Osteocyte (in vitro differentiated cells): ENCODE measurements around the gene FLT3. TPM values are rescaled to one million over a fixed set of nuclear protein-coding genes. Genes with fewer than 3 reads are reported as not detected.

Experiments
- DNase-seq: peaks from one replicate; pipeline ENCODE4 v3.0.0; 2021; ENCODE audit warnings: mixed read lengths; ENCODE audit not compliant: unreplicated experiment; ENCODE audit errors: extremely low spot score
- H3K27ac Mint-ChIP-seq: one replicate; pipeline ENCODE4 v1.8.0; 2021; ENCODE audit warnings: mild to moderate bottlenecking, mixed read lengths; ENCODE audit not compliant: unreplicated experiment
- H3K27me3 Mint-ChIP-seq: one replicate; pipeline ENCODE4 v1.8.0; 2021; ENCODE audit warnings: mixed read lengths; ENCODE audit not compliant: unreplicated experiment
- H3K36me3 Mint-ChIP-seq: one replicate; pipeline ENCODE4 v1.8.0; 2021; ENCODE audit warnings: mixed read lengths; ENCODE audit not compliant: unreplicated experiment
- H3K4me1 Mint-ChIP-seq: one replicate; pipeline ENCODE4 v1.8.0; 2021; ENCODE audit warnings: mixed read lengths; ENCODE audit not compliant: unreplicated experiment
- H3K4me3 Mint-ChIP-seq: one replicate; pipeline ENCODE4 v1.8.0; 2021; ENCODE audit warnings: mild to moderate bottlenecking, moderate library complexity, mixed read lengths; ENCODE audit not compliant: unreplicated experiment
- H3K9me3 Mint-ChIP-seq: one replicate; pipeline ENCODE4 v1.8.0; 2021; ENCODE audit warnings: mixed read lengths; ENCODE audit not compliant: unreplicated experiment
- total RNA-seq: library from RNA; stranded (reverse); gene quantifications from 2 replicates; pipeline ENCODE4 v1.2.1, GENCODE V29; 2021
- TF ChIP-seq, protein P1 (sequence below): fragments of 200-600 bp; sonication (generic); IDR thresholded peaks from 2 replicates; pipeline ENCODE4 v1.5.0; 2021; ENCODE audit warnings: antibody characterized with exemption, mild to moderate bottlenecking, moderate library complexity

FLT3 gene
- total RNA-seq, 1 donor from 2014 or later, result not detected

GRCh38 chr13:28046981-28047380, 53.4 kb downstream of the FLT3 start:
- Mint-ChIP-seq H3K4me3 (no peak overlapping the region), H3K36me3 (no peaks in the 10 kb centered on the region), H3K9me3 (no peaks in the 10 kb centered on the region), H3K27ac (no peak overlapping the region), H3K4me1 (no peaks in the 10 kb centered on the region), H3K27me3 (peaks cover 33% of the 10 kb centered on the region)
- TF ChIP-seq, protein P1, sequence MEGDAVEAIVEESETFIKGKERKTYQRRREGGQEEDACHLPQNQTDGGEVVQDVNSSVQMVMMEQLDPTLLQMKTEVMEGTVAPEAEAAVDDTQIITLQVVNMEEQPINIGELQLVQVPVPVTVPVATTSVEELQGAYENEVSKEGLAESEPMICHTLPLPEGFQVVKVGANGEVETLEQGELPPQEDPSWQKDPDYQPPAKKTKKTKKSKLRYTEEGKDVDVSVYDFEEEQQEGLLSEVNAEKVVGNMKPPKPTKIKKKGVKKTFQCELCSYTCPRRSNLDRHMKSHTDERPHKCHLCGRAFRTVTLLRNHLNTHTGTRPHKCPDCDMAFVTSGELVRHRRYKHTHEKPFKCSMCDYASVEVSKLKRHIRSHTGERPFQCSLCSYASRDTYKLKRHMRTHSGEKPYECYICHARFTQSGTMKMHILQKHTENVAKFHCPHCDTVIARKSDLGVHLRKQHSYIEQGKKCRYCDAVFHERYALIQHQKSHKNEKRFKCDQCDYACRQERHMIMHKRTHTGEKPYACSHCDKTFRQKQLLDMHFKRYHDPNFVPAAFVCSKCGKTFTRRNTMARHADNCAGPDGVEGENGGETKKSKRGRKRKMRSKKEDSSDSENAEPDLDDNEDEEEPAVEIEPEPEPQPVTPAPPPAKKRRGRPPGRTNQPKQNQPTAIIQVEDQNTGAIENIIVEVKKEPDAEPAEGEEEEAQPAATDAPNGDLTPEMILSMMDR, result no peak
- no peak for DNase-seq

- no peaks in the 10 kb centered on the region for H3K36me3 Mint-ChIP-seq
- TF ChIP-seq, protein P1, result no peak
- DNase-seq, result no peak
- H3K27ac Mint-ChIP-seq, result no peak overlapping the region
- H3K4me3 Mint-ChIP-seq, result no peak overlapping the region
- peaks cover 43% of the 10 kb centered on the region for H3K27me3 Mint-ChIP-seq
- H3K4me1 Mint-ChIP-seq, result no peaks in the 10 kb centered on the region
- no peaks in the 10 kb centered on the region for H3K9me3 Mint-ChIP-seq
Measured at GRCh38 chr13:28045861-28046260, 54.5 kb downstream of the FLT3 start.

GRCh38 chr13:28044608-28045007, 55.8 kb downstream of the FLT3 start:
- DNase-seq, result no peak
- H3K9me3 Mint-ChIP-seq, result no peaks in the 10 kb centered on the region
- no peak overlapping the region for H3K4me3 Mint-ChIP-seq
- peaks cover 42% of the 10 kb centered on the region for H3K27me3 Mint-ChIP-seq
- no peak overlapping the region for H3K27ac Mint-ChIP-seq
- H3K4me1 Mint-ChIP-seq, result no peaks in the 10 kb centered on the region
- TF ChIP-seq, protein P1, result no peak
- no peaks in the 10 kb centered on the region for H3K36me3 Mint-ChIP-seq

- Mint-ChIP-seq H3K9me3 (no peaks in the 10 kb centered on the region), H3K27ac (no peak overlapping the region), H3K36me3 (no peaks in the 10 kb centered on the region), H3K4me3 (no peak overlapping the region), H3K4me1 (no peaks in the 10 kb centered on the region), H3K27me3 (peaks cover 34% of the 10 kb centered on the region)
- TF ChIP-seq, protein P1, result no peak
- no peak for DNase-seq
Measured at GRCh38 chr13:28043224-28043623, 57.2 kb downstream of the FLT3 start.

DNA sequence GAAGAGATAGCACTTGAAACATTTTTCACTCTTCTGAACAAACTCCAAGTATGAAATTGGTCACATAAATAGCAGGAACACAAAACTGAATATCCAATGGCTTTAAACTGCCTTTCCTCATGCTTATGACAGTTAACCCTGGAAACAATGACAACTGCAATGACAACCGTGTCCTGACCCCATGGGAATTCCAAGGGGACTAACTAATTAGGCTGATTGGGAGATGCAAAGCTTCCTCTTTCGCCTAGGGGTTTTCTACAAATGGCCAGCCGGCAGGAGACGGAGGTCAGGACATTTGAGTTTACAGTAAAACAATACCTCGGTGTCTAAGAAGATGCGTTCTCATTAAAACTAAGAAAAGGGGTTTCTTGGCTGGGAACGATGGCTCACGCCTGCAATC, 58.9 kb downstream of the FLT3 start:
- H3K27ac Mint-ChIP-seq, result no peak overlapping the region
- no peaks in the 10 kb centered on the region for H3K36me3 Mint-ChIP-seq
- TF ChIP-seq, protein P1, result no peak
- no peak for DNase-seq
- peaks cover 35% of the 10 kb centered on the region for H3K27me3 Mint-ChIP-seq
- H3K9me3 Mint-ChIP-seq, result no peaks in the 10 kb centered on the region
- no peak overlapping the region for H3K4me3 Mint-ChIP-seq
- H3K4me1 Mint-ChIP-seq, result no peaks in the 10 kb centered on the region
